Hepatocyte (in vitro differentiated cells): ENCODE measurements around the gene STIMATE.

ENCODE experiments used
- EZH2phosphoT487 ChIP-seq: fragments of 200-600 bp; sonication (generic); IDR thresholded peaks from one replicate; pipeline ENCODE4 v1.6.1; 2018; ENCODE audit warnings: antibody characterized with exemption, mild to moderate bottlenecking, low read depth, moderate library complexity; ENCODE audit not compliant: unreplicated experiment, severe bottlenecking
- TF ChIP-seq, protein P1 (sequence below): fragments of 200-600 bp; sonication (generic); IDR thresholded peaks from 2 replicates; pipeline ENCODE4 v1.5.1; 2016; ENCODE audit warnings: antibody characterized with exemption, mild to moderate bottlenecking; ENCODE audit not compliant: poor library complexity

DNA sequence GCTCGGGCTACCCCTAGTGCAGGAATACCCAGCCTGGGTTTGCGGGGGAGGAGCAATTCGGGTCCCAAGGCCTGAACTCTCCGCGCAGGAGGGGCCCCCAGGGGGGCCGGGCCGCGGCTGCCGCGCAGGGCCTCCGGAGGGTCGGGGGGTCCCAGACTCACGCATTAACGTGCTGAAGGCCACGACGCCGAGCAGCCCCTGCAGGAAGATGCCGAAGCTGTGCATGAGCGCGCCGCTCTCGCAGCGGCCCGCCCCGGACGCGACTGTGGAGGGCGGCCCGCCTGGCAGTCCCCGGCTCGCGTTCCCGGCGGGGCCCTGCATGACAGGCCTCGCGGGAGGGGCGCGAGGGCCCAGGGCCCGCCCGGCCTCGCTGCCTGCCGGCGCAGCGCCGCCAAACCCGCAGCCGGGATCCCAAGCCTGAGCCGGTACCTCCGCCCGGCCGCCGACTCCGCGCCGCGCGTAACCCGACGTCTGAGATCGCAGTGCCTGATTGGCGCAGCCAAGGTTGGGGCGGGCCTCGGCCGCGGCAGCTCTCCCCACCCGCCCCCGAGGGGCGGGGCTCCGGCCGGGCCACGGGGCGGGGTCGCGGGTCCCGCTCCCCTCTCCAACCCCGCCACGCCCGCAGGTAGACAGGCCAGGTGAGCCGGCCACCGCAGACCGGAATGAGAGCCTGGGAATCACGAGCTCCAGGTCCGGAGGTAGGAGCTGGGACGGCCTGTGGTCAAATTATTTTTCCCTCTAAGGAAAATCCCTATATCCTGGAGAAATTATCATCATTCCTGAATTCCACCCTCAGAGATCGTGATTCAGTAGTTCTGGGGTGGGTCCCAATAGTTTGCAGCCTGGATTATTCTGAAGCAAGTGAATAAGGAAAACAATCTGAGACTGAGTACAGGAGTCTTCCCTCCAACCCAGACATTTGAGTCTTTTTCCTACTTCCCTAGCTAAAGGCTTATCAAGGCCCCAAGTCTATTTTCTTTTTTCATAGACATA lies at the start of gene STIMATE:
- TF ChIP-seq, protein P1, sequence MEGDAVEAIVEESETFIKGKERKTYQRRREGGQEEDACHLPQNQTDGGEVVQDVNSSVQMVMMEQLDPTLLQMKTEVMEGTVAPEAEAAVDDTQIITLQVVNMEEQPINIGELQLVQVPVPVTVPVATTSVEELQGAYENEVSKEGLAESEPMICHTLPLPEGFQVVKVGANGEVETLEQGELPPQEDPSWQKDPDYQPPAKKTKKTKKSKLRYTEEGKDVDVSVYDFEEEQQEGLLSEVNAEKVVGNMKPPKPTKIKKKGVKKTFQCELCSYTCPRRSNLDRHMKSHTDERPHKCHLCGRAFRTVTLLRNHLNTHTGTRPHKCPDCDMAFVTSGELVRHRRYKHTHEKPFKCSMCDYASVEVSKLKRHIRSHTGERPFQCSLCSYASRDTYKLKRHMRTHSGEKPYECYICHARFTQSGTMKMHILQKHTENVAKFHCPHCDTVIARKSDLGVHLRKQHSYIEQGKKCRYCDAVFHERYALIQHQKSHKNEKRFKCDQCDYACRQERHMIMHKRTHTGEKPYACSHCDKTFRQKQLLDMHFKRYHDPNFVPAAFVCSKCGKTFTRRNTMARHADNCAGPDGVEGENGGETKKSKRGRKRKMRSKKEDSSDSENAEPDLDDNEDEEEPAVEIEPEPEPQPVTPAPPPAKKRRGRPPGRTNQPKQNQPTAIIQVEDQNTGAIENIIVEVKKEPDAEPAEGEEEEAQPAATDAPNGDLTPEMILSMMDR, result no peak
- no peak for TF ChIP-seq EZH2phosphoT487
